Ishikawa (cell line): ENCODE data around the gene TNFRSF8.

Experiments
- CEBPB ChIP-seq: IDR thresholded peaks from 2 replicates; pipeline ENCODE4 v1.6.1; 2012
- TCF12 ChIP-seq: IDR thresholded peaks from 2 replicates; pipeline ENCODE4 v1.6.1; 2012; ENCODE audit warnings: low read depth
- TF ChIP-seq, protein P1 (sequence below): IDR thresholded peaks from 2 replicates; pipeline ENCODE4 v1.6.1; 2012; ENCODE audit warnings: low read depth, mild to moderate bottlenecking

DNA sequence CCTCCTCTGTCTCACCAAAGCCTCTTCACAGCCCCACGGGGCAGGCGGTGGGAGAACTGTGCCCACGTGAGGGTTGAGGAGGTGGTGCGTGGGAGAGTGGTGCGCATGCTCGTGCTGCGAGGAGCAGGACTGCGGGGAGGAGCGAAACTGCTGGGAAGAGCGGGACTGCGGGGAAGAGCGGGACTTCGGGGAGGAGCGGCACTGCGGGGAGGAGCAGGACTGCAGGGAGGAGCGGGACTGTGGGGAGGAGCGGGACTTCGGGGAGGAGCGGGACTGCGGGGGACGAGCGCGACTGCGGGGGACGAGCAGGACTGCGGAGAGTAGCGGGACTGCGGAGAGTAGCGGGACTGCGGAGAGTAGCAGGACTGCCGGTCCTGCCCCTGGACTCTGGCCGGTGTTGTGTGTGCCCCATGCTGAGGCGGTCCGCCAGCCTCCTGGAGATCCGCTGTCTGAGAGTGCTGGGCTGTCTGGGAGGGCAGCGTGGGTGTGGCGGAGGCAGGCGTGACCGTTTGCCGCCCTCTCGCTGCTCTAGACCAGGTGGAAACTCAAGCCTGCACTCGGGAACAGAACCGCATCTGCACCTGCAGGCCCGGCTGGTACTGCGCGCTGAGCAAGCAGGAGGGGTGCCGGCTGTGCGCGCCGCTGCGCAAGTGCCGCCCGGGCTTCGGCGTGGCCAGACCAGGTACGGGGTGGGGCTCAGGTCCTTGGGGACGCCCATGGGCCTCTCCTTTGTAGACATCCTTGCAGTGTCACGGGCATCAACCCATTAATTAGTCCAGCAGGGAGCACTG, 128.3 kb downstream of the TNFRSF8 start:
- TF ChIP-seq, protein P1, sequence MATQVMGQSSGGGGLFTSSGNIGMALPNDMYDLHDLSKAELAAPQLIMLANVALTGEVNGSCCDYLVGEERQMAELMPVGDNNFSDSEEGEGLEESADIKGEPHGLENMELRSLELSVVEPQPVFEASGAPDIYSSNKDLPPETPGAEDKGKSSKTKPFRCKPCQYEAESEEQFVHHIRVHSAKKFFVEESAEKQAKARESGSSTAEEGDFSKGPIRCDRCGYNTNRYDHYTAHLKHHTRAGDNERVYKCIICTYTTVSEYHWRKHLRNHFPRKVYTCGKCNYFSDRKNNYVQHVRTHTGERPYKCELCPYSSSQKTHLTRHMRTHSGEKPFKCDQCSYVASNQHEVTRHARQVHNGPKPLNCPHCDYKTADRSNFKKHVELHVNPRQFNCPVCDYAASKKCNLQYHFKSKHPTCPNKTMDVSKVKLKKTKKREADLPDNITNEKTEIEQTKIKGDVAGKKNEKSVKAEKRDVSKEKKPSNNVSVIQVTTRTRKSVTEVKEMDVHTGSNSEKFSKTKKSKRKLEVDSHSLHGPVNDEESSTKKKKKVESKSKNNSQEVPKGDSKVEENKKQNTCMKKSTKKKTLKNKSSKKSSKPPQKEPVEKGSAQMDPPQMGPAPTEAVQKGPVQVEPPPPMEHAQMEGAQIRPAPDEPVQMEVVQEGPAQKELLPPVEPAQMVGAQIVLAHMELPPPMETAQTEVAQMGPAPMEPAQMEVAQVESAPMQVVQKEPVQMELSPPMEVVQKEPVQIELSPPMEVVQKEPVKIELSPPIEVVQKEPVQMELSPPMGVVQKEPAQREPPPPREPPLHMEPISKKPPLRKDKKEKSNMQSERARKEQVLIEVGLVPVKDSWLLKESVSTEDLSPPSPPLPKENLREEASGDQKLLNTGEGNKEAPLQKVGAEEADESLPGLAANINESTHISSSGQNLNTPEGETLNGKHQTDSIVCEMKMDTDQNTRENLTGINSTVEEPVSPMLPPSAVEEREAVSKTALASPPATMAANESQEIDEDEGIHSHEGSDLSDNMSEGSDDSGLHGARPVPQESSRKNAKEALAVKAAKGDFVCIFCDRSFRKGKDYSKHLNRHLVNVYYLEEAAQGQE, result no peak
- TF ChIP-seq TCF12, result no peak
- no peak for TF ChIP-seq CEBPB
